NCI-H446 (cell line): Measurements from ENCODE around the gene PAIP1.
"Not testable (repeated sequence)": the region's sequence is repeated elsewhere in the genome, so short reads cannot be mapped to it uniquely, and the experiment has no call there.

Experiments
- DNase-seq, 2 experiments: peaks; one replicate each; lab custom pipeline; 2025; lab: John Stamatoyannopoulos, UW

The PAIP1 gene

GRCh38 chr5:43570450-43571158 is 13.7 kb upstream of the PAIP1 start:
- DNase-seq: no peak

- DNase-seq: no peak
Measured at GRCh38 chr5:43569236-43569746, 12.4 kb upstream of the PAIP1 start.

- DNase-seq: no peak
Measured at GRCh38 chr5:43567967-43568366, 11.1 kb upstream of the PAIP1 start.

GRCh38 chr5:43565043-43565442 is 8.2 kb upstream of the PAIP1 start:
- no peak for DNase-seq

GRCh38 chr5:43564289-43564850 is 7.5 kb upstream of the PAIP1 start:
- DNase-seq: no peak

GRCh38 chr5:43563321-43563720 is 6.4 kb upstream of the PAIP1 start:
- DNase-seq: no peak

GRCh38 chr5:43561356-43561755 is 4.5 kb upstream of the PAIP1 start:
- no peak for DNase-seq

- no peak for DNase-seq
Measured at GRCh38 chr5:43560128-43560527, 3.3 kb upstream of the PAIP1 start.

GRCh38 chr5:43556607-43556856 is 345 bp downstream of the PAIP1 start:
- not testable (repeated sequence) for DNase-seq

GRCh38 chr5:43555895-43556606 is 826 bp downstream of the PAIP1 start:
- DNase-seq: peak; percentile 15 to 38

- DNase-seq: no peak
Measured at GRCh38 chr5:43554497-43554896, 2.4 kb downstream of the PAIP1 start.

- no peak for DNase-seq
Measured at GRCh38 chr5:43553381-43553780, 3.5 kb downstream of the PAIP1 start.

- no peak for DNase-seq
Measured at GRCh38 chr5:43551731-43552130, 5.1 kb downstream of the PAIP1 start.

GRCh38 chr5:43549272-43549671 is 7.6 kb downstream of the PAIP1 start:
- DNase-seq: not testable (repeated sequence)

GRCh38 chr5:43548358-43548757 is 8.5 kb downstream of the PAIP1 start:
- no peak for DNase-seq

- DNase-seq: no peak
Measured at GRCh38 chr5:43547532-43547931, 9.3 kb downstream of the PAIP1 start.

GRCh38 chr5:43543434-43543833 is 13.4 kb downstream of the PAIP1 start:
- peak in 1 of 2 experiments; percentile 49 for DNase-seq

- DNase-seq: no peak
Measured at GRCh38 chr5:43540746-43541145, 16.1 kb downstream of the PAIP1 start.

- DNase-seq: no peak
Measured at GRCh38 chr5:43536972-43537371, 19.9 kb downstream of the PAIP1 start.

- no peak for DNase-seq
Measured at GRCh38 chr5:43533646-43534045, 23.2 kb downstream of the PAIP1 start.

- DNase-seq: no peak
Measured at GRCh38 chr5:43530648-43531047, 26.2 kb downstream of the PAIP1 start.

GRCh38 chr5:43523662-43524072 is 33.2 kb downstream of the PAIP1 start:
- no peak for DNase-seq

- DNase-seq: no peak
Measured at GRCh38 chr5:43520615-43521014, 36.3 kb downstream of the PAIP1 start.
